HCT116 (cell line): ENCODE results near the gene LRSAM1. TPM values are rescaled to one million over a fixed set of nuclear protein-coding genes. Genes with fewer than 3 reads are reported as not detected.

ENCODE experiments used
- ATAC-seq: fragments of 200-7000 bp; cut with Tn5 transposase; 2 replicates; pipeline ENCODE4 v1.9.1; 2020; ENCODE audit warnings: mild to moderate bottlenecking, moderate library complexity
- BruUV-seq: library from RNA; stranded (reverse); fragments of 400-500 nt; replicated peaks from 2 replicates; lab custom pipeline; 2021; lab: Mats Ljungman, UMichigan
- CTCF ChIA-PET: fragments of 300-600 bp; sonication (Branson Sonifier 250); formaldehyde crosslinking; loops from one replicate; lab custom pipeline; 2021; ENCODE audit warnings: antibody characterized with exemption; lab: Charles Lee
- POLR2A ChIA-PET: fragments of 300-600, 350-600 bp; sonication (Branson Sonifier 250); formaldehyde crosslinking; loops from one replicate; lab custom pipeline; 2021; ENCODE audit warnings: antibody characterized with exemption; lab: Charles Lee
- RAD21 ChIA-PET, 2 experiments: fragments of 300-600 bp; sonication (Branson Sonifier 250); formaldehyde crosslinking; loops; one replicate each; lab custom pipeline; 2023; ENCODE audit warnings: low total read pairs in 2 of 2; ENCODE audit not compliant: uncharacterized antibody in 2 of 2, unreplicated experiment in 2 of 2, low non-redundant PET in 1 of 2; lab: Charles Lee
- DNase-seq: peaks from one replicate; pipeline ENCODE4 v3.0.0-alpha.2; 2010; ENCODE audit warnings: low read depth, low spot score
- H2AFZ ChIP-seq: fragments of 200-600 bp; shearing (Covaris generic), sonication (generic); 2 replicates; pipeline ENCODE4 v1.6.1; 2017; ENCODE audit warnings: low read depth, mixed run types, mixed read lengths, antibody characterized with exemption, low read length; ENCODE audit not compliant: poor library complexity, severe bottlenecking
- H3K27ac ChIP-seq: 2 replicates; pipeline ENCODE4 v1.5.1; 2012; ENCODE audit warnings: low read depth, low read length
- H3K27me3 ChIP-seq: fragments of 200-600 bp; sonication (generic); 2 replicates; pipeline ENCODE4 v1.6.1; 2016; ENCODE audit warnings: mixed run types, low read length, mixed read lengths; ENCODE audit not compliant: insufficient read depth
- H3K36me3 ChIP-seq, 2 experiments: fragments of 200-500 bp in 1 of 2; fragments of 200-600 bp in 1 of 2; sonication (Bioruptor generic) in 1 of 2; sonication (generic) in 1 of 2; 2 replicates each; pipeline versions ENCODE4 v1.5.1 to v1.6.1; 2014 to 2016; ENCODE audit warnings: low read length in 2 of 2, inconsistent platforms in 1 of 2, mixed read lengths in 1 of 2, mixed run types in 1 of 2; ENCODE audit not compliant: insufficient read depth in 2 of 2, control insufficient read depth in 1 of 2
- H3K4me1 ChIP-seq, 2 experiments: fragments of 200-600 bp in 1 of 2; sonication (generic) in 1 of 2; 2 replicates each; pipeline versions ENCODE4 v1.5.1 to v1.6.1; 2012 to 2017; ENCODE audit warnings: low read length in 2 of 2, inconsistent platforms in 1 of 2, mild to moderate bottlenecking in 1 of 2, mixed read lengths in 1 of 2, mixed run types in 1 of 2, moderate library complexity in 1 of 2; ENCODE audit not compliant: insufficient read depth in 2 of 2, control insufficient read depth in 1 of 2
- H3K4me2 ChIP-seq: fragments of 200-600 bp; sonication (generic); 2 replicates; pipeline ENCODE4 v1.6.1; 2017; ENCODE audit warnings: mixed run types, low read length, mixed read lengths
- H3K4me3 ChIP-seq, 2 experiments: fragments of 200-600 bp in 1 of 2; sonication (generic) in 1 of 2; replicated peaks in 1 of 2; 2 replicates each; pipeline ENCODE4 v1.5.1; 2011 to 2016; ENCODE audit warnings: low read length in 2 of 2, control low read depth in 1 of 2, low read depth in 1 of 2, mild to moderate bottlenecking in 1 of 2, mixed read lengths in 1 of 2, mixed run types in 1 of 2
- H3K79me2 ChIP-seq: fragments of 200-600 bp; sonication (generic); 2 replicates; pipeline ENCODE4 v1.6.1; 2017; ENCODE audit warnings: mild to moderate bottlenecking, mixed run types, low read length, moderate library complexity, mixed read lengths; ENCODE audit not compliant: insufficient read depth
- H3K9ac ChIP-seq: fragments of 200-600 bp; sonication (generic); 2 replicates; pipeline ENCODE4 v1.6.1; 2016; ENCODE audit warnings: low read length, mixed read lengths
- H3K9me2 ChIP-seq: fragments of 200-600 bp; sonication (generic), shearing (Covaris generic); 2 replicates; pipeline ENCODE4 v1.6.1; 2017; ENCODE audit warnings: mixed run types, mild to moderate bottlenecking, moderate library complexity; ENCODE audit not compliant: insufficient read depth
- H3K9me3 ChIP-seq, 2 experiments: fragments of 200-500 bp in 1 of 2; fragments of 200-600 bp in 1 of 2; sonication (Bioruptor generic) in 1 of 2; sonication (generic) in 1 of 2; 2 replicates each; pipeline ENCODE4 v1.6.1; 2014 to 2017; ENCODE audit warnings: low read length in 2 of 2, mixed read lengths in 2 of 2, inconsistent platforms in 1 of 2, low read depth in 1 of 2, mild to moderate bottlenecking in 1 of 2, mixed run types in 1 of 2, moderate library complexity in 1 of 2; ENCODE audit not compliant: control insufficient read depth in 1 of 2, insufficient read depth in 1 of 2
- H4K20me1 ChIP-seq: fragments of 200-600 bp; sonication (generic), shearing (Covaris generic); 2 replicates; pipeline ENCODE4 v1.6.1; 2017; ENCODE audit warnings: mixed run types, mild to moderate bottlenecking, moderate library complexity; ENCODE audit not compliant: insufficient read depth
- EGR1 ChIP-seq: IDR thresholded peaks from 2 replicates; pipeline ENCODE4 v1.6.1; 2012; ENCODE audit warnings: low read depth
- EZH2phosphoT487 ChIP-seq: fragments of 200-600 bp; IDR thresholded peaks from 2 replicates; pipeline ENCODE4 v1.6.1; 2018; ENCODE audit warnings: antibody characterized with exemption, borderline replicate concordance
- POLR2AphosphoS5 ChIP-seq: IDR thresholded peaks from 2 replicates; pipeline ENCODE4 v1.6.1; 2011; ENCODE audit warnings: mild to moderate bottlenecking, low read depth, low read length, moderate library complexity
- RAD21 ChIP-seq: IDR thresholded peaks from 2 replicates; pipeline ENCODE4 v1.6.1; 2012; ENCODE audit warnings: low read depth, mild to moderate bottlenecking
- SIN3A ChIP-seq: IDR thresholded peaks from 2 replicates; pipeline ENCODE4 v1.6.1; 2012; ENCODE audit warnings: low read depth
- SP1 ChIP-seq: IDR thresholded peaks from 2 replicates; pipeline ENCODE4 v1.6.1; 2012; ENCODE audit warnings: low read depth
- SRF ChIP-seq: IDR thresholded peaks from 2 replicates; pipeline ENCODE4 v1.6.1; 2012; ENCODE audit warnings: low read depth
- ZFX ChIP-seq: fragments of 450-650 bp; IDR thresholded peaks from 2 replicates; pipeline ENCODE4 v1.6.1; 2017
- intact Hi-C: fragments of 100-400 bp; cut with micrococcal nuclease; formaldehyde crosslinking; loops from 2 replicates; pipeline ENCODE4 v1.10.0; 2022
- total RNA-seq: library from RNA; stranded (reverse); gene quantifications from one replicate; pipeline ENCODE4 v1.2.1, GENCODE V29; 2021; ENCODE audit not compliant: unreplicated experiment
- TF ChIP-seq, protein P1 (sequence below): IDR thresholded peaks from 2 replicates; pipeline ENCODE4 v1.6.1; 2012; ENCODE audit warnings: low read depth

Gene LRSAM1
- total RNA-seq, 1 experiment from 2014 or later: 25.9 TPM

DNA sequence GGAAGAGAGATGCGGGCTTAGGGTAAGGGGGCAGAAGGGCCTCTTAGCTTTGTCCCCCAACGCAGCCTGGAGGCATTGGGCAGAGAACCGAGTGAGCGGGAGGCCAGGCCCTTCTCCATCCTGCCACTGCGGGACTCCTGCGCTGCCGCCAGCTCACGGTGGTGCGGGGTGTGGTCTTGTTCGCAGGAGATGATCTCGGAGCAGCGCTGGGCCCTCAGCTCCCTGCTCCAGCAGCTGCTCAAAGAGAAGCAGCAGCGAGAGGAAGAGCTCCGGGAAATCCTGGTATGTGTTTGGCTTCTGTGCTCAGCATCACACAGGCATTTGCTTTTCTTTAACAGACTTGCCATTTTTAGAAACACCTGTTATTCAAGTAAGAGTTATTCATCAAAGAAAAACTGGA lies 41.3 kb downstream of the LRSAM1 start (continued):
- TF ChIP-seq, protein P1, sequence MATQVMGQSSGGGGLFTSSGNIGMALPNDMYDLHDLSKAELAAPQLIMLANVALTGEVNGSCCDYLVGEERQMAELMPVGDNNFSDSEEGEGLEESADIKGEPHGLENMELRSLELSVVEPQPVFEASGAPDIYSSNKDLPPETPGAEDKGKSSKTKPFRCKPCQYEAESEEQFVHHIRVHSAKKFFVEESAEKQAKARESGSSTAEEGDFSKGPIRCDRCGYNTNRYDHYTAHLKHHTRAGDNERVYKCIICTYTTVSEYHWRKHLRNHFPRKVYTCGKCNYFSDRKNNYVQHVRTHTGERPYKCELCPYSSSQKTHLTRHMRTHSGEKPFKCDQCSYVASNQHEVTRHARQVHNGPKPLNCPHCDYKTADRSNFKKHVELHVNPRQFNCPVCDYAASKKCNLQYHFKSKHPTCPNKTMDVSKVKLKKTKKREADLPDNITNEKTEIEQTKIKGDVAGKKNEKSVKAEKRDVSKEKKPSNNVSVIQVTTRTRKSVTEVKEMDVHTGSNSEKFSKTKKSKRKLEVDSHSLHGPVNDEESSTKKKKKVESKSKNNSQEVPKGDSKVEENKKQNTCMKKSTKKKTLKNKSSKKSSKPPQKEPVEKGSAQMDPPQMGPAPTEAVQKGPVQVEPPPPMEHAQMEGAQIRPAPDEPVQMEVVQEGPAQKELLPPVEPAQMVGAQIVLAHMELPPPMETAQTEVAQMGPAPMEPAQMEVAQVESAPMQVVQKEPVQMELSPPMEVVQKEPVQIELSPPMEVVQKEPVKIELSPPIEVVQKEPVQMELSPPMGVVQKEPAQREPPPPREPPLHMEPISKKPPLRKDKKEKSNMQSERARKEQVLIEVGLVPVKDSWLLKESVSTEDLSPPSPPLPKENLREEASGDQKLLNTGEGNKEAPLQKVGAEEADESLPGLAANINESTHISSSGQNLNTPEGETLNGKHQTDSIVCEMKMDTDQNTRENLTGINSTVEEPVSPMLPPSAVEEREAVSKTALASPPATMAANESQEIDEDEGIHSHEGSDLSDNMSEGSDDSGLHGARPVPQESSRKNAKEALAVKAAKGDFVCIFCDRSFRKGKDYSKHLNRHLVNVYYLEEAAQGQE: no peak
- TF ChIP-seq RAD21: no peak

DNA sequence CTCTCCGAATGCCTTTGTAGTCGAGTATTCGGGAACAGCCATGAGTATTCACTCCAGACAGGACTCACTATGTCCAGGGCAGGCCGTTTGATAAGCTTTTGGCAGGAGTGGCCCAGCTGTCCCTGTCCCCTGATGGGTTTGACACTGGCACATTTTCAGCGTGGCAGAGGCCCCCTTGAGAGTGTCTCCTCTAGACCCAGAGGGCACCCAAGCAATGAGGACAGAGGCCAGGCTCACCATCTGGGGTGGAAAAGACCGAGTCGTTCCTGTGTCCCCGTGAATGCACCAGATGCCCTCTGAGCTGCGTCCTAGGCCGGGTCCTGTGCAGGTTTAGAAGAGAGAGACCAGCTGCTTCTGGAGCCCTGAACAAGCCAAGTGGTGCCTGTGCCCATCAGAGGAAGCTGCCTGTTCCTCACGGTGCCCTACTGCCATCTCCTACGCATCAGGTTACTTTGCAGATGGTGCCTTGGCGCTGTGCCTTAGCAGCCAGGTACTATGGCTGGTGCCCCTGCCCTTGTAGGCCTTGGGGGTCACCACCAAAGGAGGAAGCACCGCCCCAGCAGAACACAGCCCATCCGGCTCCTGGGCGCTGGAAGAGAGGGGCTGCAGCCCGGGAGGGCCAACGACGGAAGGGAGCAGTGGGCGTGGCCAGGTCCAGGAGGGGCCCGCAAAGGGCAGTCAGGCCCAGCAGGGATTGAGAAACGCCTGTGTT lies 42.4 kb downstream of the LRSAM1 start:
- DNase-seq (no peak), ATAC-seq (no peak)
- H3K9me3 ChIP-seq: no peaks in the 10 kb centered on the region
- H3K27me3 ChIP-seq: no peaks in the 10 kb centered on the region
- peaks cover 0 to 5% of the 10 kb centered on the region in 2 experiments; a peak in 2 of 4 replicates for H3K36me3 ChIP-seq
- H3K9ac ChIP-seq: no peak overlapping the region
- no peaks in the 10 kb centered on the region for H3K9me2 ChIP-seq
- no peaks in the 10 kb centered on the region for H4K20me1 ChIP-seq
- intact Hi-C loops: no loop called here
- BruUV-seq: no TSS peak
- TF ChIP-seq SIN3A: no peak
- no peak for TF ChIP-seq SP1
- no peak for TF ChIP-seq EGR1
- no peak for TF ChIP-seq POLR2AphosphoS5
- TF ChIP-seq SRF: no peak
- TF ChIP-seq ZFX: no peak
- no peak for TF ChIP-seq EZH2phosphoT487
- no peak overlapping the region for H3K27ac ChIP-seq
- H2AFZ ChIP-seq: no peak overlapping the region
- ChIA-PET POLR2A (no interaction called here), RAD21 (no interaction called here), CTCF (no interaction called here)
- H3K4me3 ChIP-seq: no peak overlapping the region
- no peaks in the 10 kb centered on the region; a peak in 1 of 4 replicates for H3K4me1 ChIP-seq
- H3K4me2 ChIP-seq: no peak overlapping the region
- no peaks in the 10 kb centered on the region for H3K79me2 ChIP-seq
